H54 (cell line): ENCODE measurements around the gene LCAT.

ENCODE experiments used
- DNase-seq: peaks from one replicate; pipeline ENCODE4 v3.0.0; 2011; ENCODE audit warnings: low spot score, mixed read lengths; ENCODE audit not compliant: insufficient read length
- FAIRE-seq: peaks from 3 replicates; lab custom pipeline; 2011; peaks lifted over from hg19 to GRCh38; lab: Jason Lieb, UNC
- POLR2A ChIP-seq: IDR thresholded peaks from 2 replicates; pipeline ENCODE4 v1.6.1; 2011; ENCODE audit warnings: low read depth, mild to moderate bottlenecking, low read length

LCAT gene

GRCh38 chr16:67943619-67944504 lies at the start of gene LCAT:
Gene LCAT, minus strand, starts transcription at chr16:67944120. Its CDS starts 19 bp downstream, at chr16:67944101.
- FAIRE-seq (no peak), DNase-seq (no peak)
- no peak for TF ChIP-seq POLR2A

GRCh38 chr16:67993207-67994039 lies 49.5 kb upstream of the LCAT start:
- FAIRE-seq = no peak
- DNase-seq = peak; percentile 81
- TF ChIP-seq POLR2A = no peak

GRCh38 chr16:67992661-67993206 lies 48.8 kb upstream of the LCAT start:
- DNase-seq = no peak
- no peak for FAIRE-seq
- no peak for TF ChIP-seq POLR2A

GRCh38 chr16:67990018-67990386 lies 46.1 kb upstream of the LCAT start:
- TF ChIP-seq POLR2A = no peak
- FAIRE-seq = no peak
- DNase-seq = no peak

GRCh38 chr16:67989322-67990017 lies 45.5 kb upstream of the LCAT start:
- TF ChIP-seq POLR2A = no peak
- DNase-seq (no peak), FAIRE-seq (no peak)

GRCh38 chr16:67988675-67989074 lies 44.8 kb upstream of the LCAT start:
- no peak for TF ChIP-seq POLR2A
- FAIRE-seq = no peak
- DNase-seq = no peak

GRCh38 chr16:67987460-67988160 lies 43.7 kb upstream of the LCAT start:
- DNase-seq = no peak
- no peak for TF ChIP-seq POLR2A
- no peak for FAIRE-seq

GRCh38 chr16:67986949-67987348 lies 43.0 kb upstream of the LCAT start:
- no peak for FAIRE-seq
- TF ChIP-seq POLR2A = no peak
- no peak for DNase-seq

GRCh38 chr16:67982011-67982696 lies 38.2 kb upstream of the LCAT start:
- FAIRE-seq = no peak
- TF ChIP-seq POLR2A = no peak
- DNase-seq = no peak

GRCh38 chr16:67979955-67980678 lies 36.2 kb upstream of the LCAT start, which contains the start of gene DPEP3:
Gene DPEP3, minus strand, starts transcription at chr16:67980499. Its CDS starts 119 bp downstream, at chr16:67980380.
- DNase-seq (no peak), FAIRE-seq (no peak)
- TF ChIP-seq POLR2A = no peak

GRCh38 chr16:67977469-67978227 lies 33.7 kb upstream of the LCAT start:
- TF ChIP-seq POLR2A = no peak
- DNase-seq (no peak), FAIRE-seq (no peak)
